GM12878 (cell line): ENCODE measurements around the gene PLCG1. TPM values are rescaled to one million over a fixed set of nuclear protein-coding genes. Genes with fewer than 3 reads are reported as not detected.

Source experiments
- ATAC-seq: fragments of 200-7000 bp; cut with Tn5 transposase; 3 replicates; pipeline ENCODE4 v1.9.1; 2020; ENCODE audit warnings: mild to moderate bottlenecking, moderate library complexity
- BruUV-seq: library from RNA; stranded (reverse); fragments of 400-500 nt; replicated peaks from 2 replicates; lab custom pipeline; 2021; lab: Mats Ljungman, UMichigan
- CTCF ChIA-PET: fragments of 300-600 bp; sonication (Branson Sonifier 250); formaldehyde crosslinking; extraction: SDS; loops from one replicate; lab custom pipeline; 2021; ENCODE audit warnings: inconsistent platforms; lab: Yijun Ruan, JAX
- POLR2A ChIA-PET: fragments of 350-600 bp; formaldehyde crosslinking; extraction: SDS; loops from one replicate; lab custom pipeline; 2021; ENCODE audit warnings: inconsistent platforms; lab: Charles Lee
- RAD21 ChIA-PET: fragments of 300-600 bp; sonication (Branson Sonifier 250); formaldehyde crosslinking; loops from one replicate; lab custom pipeline; 2023; ENCODE audit warnings: antibody characterized with exemption; ENCODE audit not compliant: unreplicated experiment; lab: Charles Lee
- SMC1A ChIA-PET: fragments of 300-600 bp; sonication (Branson Sonifier 250); formaldehyde crosslinking; loops from one replicate; lab custom pipeline; 2023; ENCODE audit not compliant: unreplicated experiment, uncharacterized antibody; lab: Charles Lee
- DNase-seq: peaks from one replicate; pipeline ENCODE4 v3.0.0-alpha.2; 2011; ENCODE audit warnings: low read depth, low spot score
- FAIRE-seq: peaks from 3 replicates; lab custom pipeline; 2011; peaks lifted over from hg19 to GRCh38; lab: Jason Lieb, UNC
- H2AFZ ChIP-seq: 2 replicates; pipeline ENCODE4 v1.6.0; 2011; ENCODE audit warnings: low read depth, low read length, control low read depth; ENCODE audit not compliant: control insufficient read depth
- H3K27ac ChIP-seq: 2 replicates; pipeline ENCODE4 v1.5.1; 2011; ENCODE audit warnings: control low read depth; ENCODE audit not compliant: control insufficient read depth, insufficient read depth
- H3K27me3 ChIP-seq, 2 experiments: replicated peaks in 1 of 2; 2 replicates each; pipeline versions ENCODE4 v1.6.0 to v1.6.1; 2011; ENCODE audit warnings: low read length in 1 of 2; ENCODE audit not compliant: control insufficient read depth in 2 of 2, insufficient read depth in 2 of 2
- H3K36me3 ChIP-seq, 2 experiments: 2 replicates each; pipeline ENCODE4 v1.5.1; 2011; ENCODE audit warnings: low read length in 1 of 2; ENCODE audit not compliant: control insufficient read depth in 2 of 2, insufficient read depth in 2 of 2
- H3K4me1 ChIP-seq: 2 replicates; pipeline ENCODE4 v1.6.1; 2011; ENCODE audit warnings: mild to moderate bottlenecking, low read length, moderate library complexity, mixed read lengths; ENCODE audit not compliant: control insufficient read depth, insufficient read depth
- H3K4me2 ChIP-seq: 2 replicates; pipeline ENCODE4 v1.6.0; 2011; ENCODE audit warnings: control low read depth; ENCODE audit not compliant: control insufficient read depth, insufficient read depth
- H3K4me3 ChIP-seq: fragments of 200-600 bp; sonication (generic); 2 replicates; pipeline ENCODE4 v1.5.1; 2016
- H3K79me2 ChIP-seq: 2 replicates; pipeline ENCODE4 v1.6.0; 2011; ENCODE audit warnings: low read length; ENCODE audit not compliant: control insufficient read depth, insufficient read depth
- H3K9ac ChIP-seq: 2 replicates; pipeline ENCODE4 v1.8.0; 2011; ENCODE audit warnings: low read length, control low read depth, mixed read lengths; ENCODE audit not compliant: control insufficient read depth, insufficient read depth
- H3K9me3 ChIP-seq: replicated peaks from 3 replicates; pipeline ENCODE4 v1.5.1; 2011; ENCODE audit warnings: mild to moderate bottlenecking, low read length; ENCODE audit not compliant: control insufficient read depth, insufficient read depth
- H4K20me1 ChIP-seq: 2 replicates; pipeline ENCODE4 v1.6.0; 2011; ENCODE audit not compliant: control insufficient read depth, insufficient read depth
- ESRRA ChIP-seq: IDR thresholded peaks from 2 replicates; pipeline ENCODE4 v1.6.1; 2012; ENCODE audit warnings: mild to moderate bottlenecking, low read length, improper control_type of control experiment
- KAT2A ChIP-seq: conservative IDR thresholded peaks from 2 replicates; pipeline ENCODE4 v1.6.1; 2011; ENCODE audit warnings: low read depth, low read length; ENCODE audit not compliant: control insufficient read depth
- MAX ChIP-seq: IDR thresholded peaks from 2 replicates; pipeline ENCODE4 v1.6.1; 2012; ENCODE audit warnings: low read depth, low read length, improper control_type of control experiment
- PAX5 ChIP-seq: IDR thresholded peaks from 2 replicates; pipeline ENCODE4 v1.6.1; 2011; ENCODE audit warnings: low read depth, low read length, borderline replicate concordance
- PML ChIP-seq: IDR thresholded peaks from 2 replicates; pipeline ENCODE4 v1.6.1; 2012; ENCODE audit warnings: low read length, inconsistent platforms
- YBX1 ChIP-seq: fragments of 450-650 bp; IDR thresholded peaks from 2 replicates; pipeline ENCODE4 v1.6.1; 2016; ENCODE audit warnings: antibody characterized with exemption
- WGBS: methylation state at CpG from one replicate; pipeline ENCODE4 v1.1.6; 2016; ENCODE audit warnings: low lambda C conversion rate; ENCODE audit not compliant: insufficient replicate concordance, insufficient coverage; ENCODE audit errors: missing lambda C conversion rate; 5-methylcytosine and 5-hydroxymethylcytosine counted together
- in situ Hi-C: fragments of 300-500 bp; cut with MboI; formaldehyde crosslinking; loops from 9 replicates; pipeline ENCODE4 v1.14.3; 2018; ENCODE audit warnings: mixed read lengths
- intact Hi-C: fragments of 100-400 bp; cut with micrococcal nuclease; formaldehyde crosslinking; loops from one replicate; pipeline ENCODE4 v1.14.2; 2022; ENCODE audit not compliant: unreplicated experiment
- polyA plus RNA-seq, 11 experiments: library from polyadenylated mRNA; depleted of rRNA in 4 of 11; unstranded in 6 of 11; stranded (reverse) in 5 of 11; fragments of >200 nt; fragmentation: Nextera tagmentation in 4 of 11; fragmentation: Illumina TruSeq in 1 of 11; extraction: Ambion mirVana in 4 of 11; extraction: Trizol in 1 of 11; gene quantifications; 1 replicate in 1 of 11; 2 replicates in 10 of 11; pipeline versions ENCODE4 v1.2.1 to v1.2.3, GENCODE V29; 2011 to 2016; ENCODE audit warnings: inconsistent platforms in 2 of 11, missing spikeins in 2 of 11, low read depth in 1 of 11
- total RNA-seq, 4 experiments: library from RNA; depleted of rRNA in 3 of 4; stranded (reverse); fragments of >200 nt in 3 of 4; fragmentation: Illumina TruSeq in 1 of 4; extraction: Trizol in 1 of 4; gene quantifications; 2 replicates each; pipeline versions ENCODE4 v1.2.1 to v1.2.3, GENCODE V29; 2013 to 2021
- TF ChIP-seq, protein P1 (sequence below): fragments of 450-650 bp; IDR thresholded peaks from 2 replicates; pipeline ENCODE4 v1.6.1; 2016; ENCODE audit warnings: mild to moderate bottlenecking, moderate library complexity, borderline replicate concordance

The PLCG1 gene
- total and polyA plus RNA-seq, 10 of the 15 experiments (the other 5 are each of a cell fraction or from before 2014, with no cell fraction given), result 2.6 to 114 (median 45.3) TPM

DNA sequence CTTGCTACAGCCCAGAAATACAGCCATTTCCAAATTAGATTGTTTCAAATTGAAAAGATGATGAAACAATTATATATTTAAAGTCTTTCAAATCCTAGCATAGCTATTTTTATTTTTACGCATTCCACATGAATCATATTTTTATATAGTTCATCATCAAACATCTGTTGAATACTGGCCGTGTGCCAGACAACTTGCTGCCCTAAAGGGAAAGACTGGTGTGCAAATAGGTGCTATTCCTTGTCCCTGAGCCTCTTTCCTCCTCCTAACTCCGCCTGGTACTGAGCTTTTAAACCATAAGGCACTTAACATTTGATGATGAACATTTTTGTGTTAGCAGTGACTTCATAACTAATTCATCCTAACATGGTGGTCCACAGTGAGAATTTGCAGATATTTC lies 18.7 kb upstream of the PLCG1 start:
- no peak overlapping the region for H3K27ac ChIP-seq
- no peak overlapping the region for H3K4me2 ChIP-seq
- H3K9ac ChIP-seq, result no peak overlapping the region
- DNase-seq (no peak), FAIRE-seq (no peak), ATAC-seq (no peak)
- intact Hi-C loops, result no loop called here
- H3K4me3 ChIP-seq, result no peak overlapping the region
- WGBS, result 84% methylated on average over 3 of the region's 3 CpGs
- peaks cover 29 to 58% of the 10 kb centered on the region in 2 experiments for H3K36me3 ChIP-seq
- ChIA-PET RAD21 (no interaction called here), POLR2A (no interaction called here), SMC1A (interaction anchor here (1.2 kb wide), 1 partner anchor 16 kb away, joined by 3 read pairs; no protein-coding TSS in a partner anchor), CTCF (interaction anchor here (1.2 to 3.8 kb wide), 3 partner anchors 16 to 155 kb away, joined by 3 to 16 read pairs (median 3); no protein-coding TSS in a partner anchor)
- no peaks in the 10 kb centered on the region for H3K27me3 ChIP-seq
- in situ Hi-C loops, result no loop called here
- H2AFZ ChIP-seq, result no peak overlapping the region
- TF ChIP-seq MAX, result no peak
- no peak for TF ChIP-seq PAX5
- TF ChIP-seq PML, result no peak
- TF ChIP-seq YBX1, result no peak
- TSS peak; percentile 14 for BruUV-seq
- H3K9me3 ChIP-seq, result no peaks in the 10 kb centered on the region
- no peaks in the 10 kb centered on the region for H3K79me2 ChIP-seq
- no peaks in the 10 kb centered on the region for H3K4me1 ChIP-seq
- H4K20me1 ChIP-seq, result no peaks in the 10 kb centered on the region

GRCh38 chr20:41119614-41120561 lies 17.5 kb upstream of the PLCG1 start:
- 97% methylated on average over 7 of the region's 7 CpGs for WGBS
- Histone ChIP-seq H4K20me1 (no peaks in the 10 kb centered on the region), H3K4me3 (no peak overlapping the region), H2AFZ (no peak overlapping the region), H3K9ac (no peak overlapping the region), H3K4me1 (no peaks in the 10 kb centered on the region), H3K27ac (no peak overlapping the region), H3K36me3 (peaks cover 25 to 54% of the 10 kb centered on the region in 2 experiments), H3K9me3 (no peaks in the 10 kb centered on the region), H3K79me2 (no peaks in the 10 kb centered on the region), H3K27me3 (no peaks in the 10 kb centered on the region), H3K4me2 (no peak overlapping the region)
- ChIA-PET CTCF (interaction anchor here (0.6 to 3.8 kb wide), 3 partner anchors 14 to 152 kb away, joined by 3 to 16 read pairs (median 5); no protein-coding TSS in a partner anchor), RAD21 (interaction anchor here (2.2 kb wide), 1 partner anchor 129 kb away, joined by 5 read pairs; no protein-coding TSS in a partner anchor), SMC1A (interaction anchor here (1.2 kb wide), 1 partner anchor 15 kb away, joined by 3 read pairs; no protein-coding TSS in a partner anchor), POLR2A (no interaction called here)
- ATAC-seq, result no peak
- in situ Hi-C loops, result no loop called here
- no peak for FAIRE-seq
- no TSS peak for BruUV-seq
- intact Hi-C loops, result no loop called here
- DNase-seq, result no peak
- TF ChIP-seq ESRRA (no peak), KAT2A (no peak)
- TF ChIP-seq, protein P1, sequence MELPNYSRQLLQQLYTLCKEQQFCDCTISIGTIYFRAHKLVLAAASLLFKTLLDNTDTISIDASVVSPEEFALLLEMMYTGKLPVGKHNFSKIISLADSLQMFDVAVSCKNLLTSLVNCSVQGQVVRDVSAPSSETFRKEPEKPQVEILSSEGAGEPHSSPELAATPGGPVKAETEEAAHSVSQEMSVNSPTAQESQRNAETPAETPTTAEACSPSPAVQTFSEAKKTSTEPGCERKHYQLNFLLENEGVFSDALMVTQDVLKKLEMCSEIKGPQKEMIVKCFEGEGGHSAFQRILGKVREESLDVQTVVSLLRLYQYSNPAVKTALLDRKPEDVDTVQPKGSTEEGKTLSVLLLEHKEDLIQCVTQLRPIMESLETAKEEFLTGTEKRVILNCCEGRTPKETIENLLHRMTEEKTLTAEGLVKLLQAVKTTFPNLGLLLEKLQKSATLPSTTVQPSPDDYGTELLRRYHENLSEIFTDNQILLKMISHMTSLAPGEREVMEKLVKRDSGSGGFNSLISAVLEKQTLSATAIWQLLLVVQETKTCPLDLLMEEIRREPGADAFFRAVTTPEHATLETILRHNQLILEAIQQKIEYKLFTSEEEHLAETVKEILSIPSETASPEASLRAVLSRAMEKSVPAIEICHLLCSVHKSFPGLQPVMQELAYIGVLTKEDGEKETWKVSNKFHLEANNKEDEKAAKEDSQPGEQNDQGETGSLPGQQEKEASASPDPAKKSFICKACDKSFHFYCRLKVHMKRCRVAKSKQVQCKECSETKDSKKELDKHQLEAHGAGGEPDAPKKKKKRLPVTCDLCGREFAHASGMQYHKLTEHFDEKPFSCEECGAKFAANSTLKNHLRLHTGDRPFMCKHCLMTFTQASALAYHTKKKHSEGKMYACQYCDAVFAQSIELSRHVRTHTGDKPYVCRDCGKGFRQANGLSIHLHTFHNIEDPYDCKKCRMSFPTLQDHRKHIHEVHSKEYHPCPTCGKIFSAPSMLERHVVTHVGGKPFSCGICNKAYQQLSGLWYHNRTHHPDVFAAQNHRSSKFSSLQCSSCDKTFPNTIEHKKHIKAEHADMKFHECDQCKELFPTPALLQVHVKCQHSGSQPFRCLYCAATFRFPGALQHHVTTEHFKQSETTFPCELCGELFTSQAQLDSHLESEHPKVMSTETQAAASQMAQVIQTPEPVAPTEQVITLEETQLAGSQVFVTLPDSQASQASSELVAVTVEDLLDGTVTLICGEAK, result no peak
